Measurements from ENCODE around the gene ZNF189. TPM values are rescaled to one million over a fixed set of nuclear protein-coding genes. Genes with fewer than 3 reads are reported as not detected.

ZNF189 gene
- total RNA-seq, 1 experiment from 2014 or later: 17.4 TPM

DNA sequence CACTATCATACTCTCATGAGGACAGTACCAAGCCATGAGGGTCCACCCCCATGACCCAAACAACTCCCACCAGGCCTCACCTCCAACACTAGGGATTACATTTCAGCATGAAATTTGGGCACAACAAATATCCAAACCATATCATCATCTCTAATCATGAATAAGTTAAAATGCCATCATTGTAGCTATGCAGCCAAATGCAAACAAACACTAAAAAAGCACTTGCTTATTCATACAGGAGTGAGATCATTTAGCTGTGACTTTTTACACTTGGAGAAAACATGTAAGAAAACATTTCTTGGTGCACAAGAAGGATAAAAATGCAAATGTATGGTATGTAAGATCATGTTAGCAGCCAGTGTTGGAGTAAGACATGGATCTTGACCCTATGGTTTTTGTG, 38.0 kb upstream of the ZNF189 start:
- no peak for DNase-seq (ENCODE audit: unreplicated experiment)
- ChIA-PET POLR2A (interaction anchor here (0.8 kb wide), 1 partner anchor 17 kb away, joined by 3 read pairs; no protein-coding TSS in a partner anchor), CTCF (no interaction called here)
- Mint-ChIP-seq H3K27ac (ENCODE audit: low read depth, unreplicated experiment) (no peak overlapping the region), H3K4me1 (ENCODE audit: insufficient read depth, unreplicated experiment) (no peaks in the 10 kb centered on the region), H3K9me3 (ENCODE audit: unreplicated experiment) (no peaks in the 10 kb centered on the region), H3K4me3 (ENCODE audit: unreplicated experiment) (no peak overlapping the region), H3K27me3 (ENCODE audit: insufficient read depth, unreplicated experiment) (no peaks in the 10 kb centered on the region), H3K36me3 (ENCODE audit: insufficient read depth, unreplicated experiment) (no peaks in the 10 kb centered on the region)
- no peak for TF ChIP-seq CTCF (IDR thresholded peaks at IDR 0.05; ENCODE audit: unreplicated experiment)
- intact Hi-C loops (cut with micrococcal nuclease): no loop called here
- no TSS peak for BruUV-seq (replicated peaks)

DNA sequence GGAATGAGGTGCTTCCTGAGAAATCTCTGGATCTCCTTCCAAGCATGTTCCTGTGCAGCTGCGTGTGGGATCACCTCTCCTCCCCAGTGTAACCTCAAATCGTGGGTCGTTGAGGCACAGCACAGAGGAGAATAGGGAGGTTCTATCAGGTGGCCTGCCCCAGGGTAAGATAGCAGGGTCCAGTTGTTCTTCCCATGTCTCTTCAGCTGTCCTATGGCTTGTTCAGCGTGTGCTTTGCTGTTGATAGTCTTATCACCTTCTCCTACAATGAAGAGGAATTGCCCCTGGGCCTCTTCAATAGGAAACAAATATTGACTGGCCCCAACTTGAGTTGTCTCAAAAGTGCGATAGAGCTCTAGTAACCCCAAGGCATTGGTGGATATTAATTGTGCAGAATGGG, 36.2 kb upstream of the ZNF189 start:
- DNase-seq (ENCODE audit: unreplicated experiment): no peak
- Mint-ChIP-seq H3K27me3 (ENCODE audit: insufficient read depth, unreplicated experiment) (no peaks in the 10 kb centered on the region), H3K27ac (ENCODE audit: low read depth, unreplicated experiment) (no peak overlapping the region), H3K4me3 (ENCODE audit: unreplicated experiment) (no peak overlapping the region), H3K9me3 (ENCODE audit: unreplicated experiment) (no peaks in the 10 kb centered on the region), H3K36me3 (ENCODE audit: insufficient read depth, unreplicated experiment) (no peaks in the 10 kb centered on the region), H3K4me1 (ENCODE audit: insufficient read depth, unreplicated experiment) (peaks cover 7% of the 10 kb centered on the region)
- no TSS peak for BruUV-seq (replicated peaks)
- POLR2A ChIA-PET: interaction anchor here (0.7 to 0.8 kb wide), 2 partner anchors 8 to 36 kb away, joined by 3 to 4 read pairs; partner anchors contain the start of gene ZNF189
- TF ChIP-seq CTCF (IDR thresholded peaks at IDR 0.05; ENCODE audit: unreplicated experiment): no peak
- intact Hi-C loops (cut with micrococcal nuclease): no loop called here
- CTCF ChIA-PET: interaction anchor here (1.4 kb wide), 1 partner anchor 26 kb away, joined by 8 read pairs; no protein-coding TSS in a partner anchor

DNA sequence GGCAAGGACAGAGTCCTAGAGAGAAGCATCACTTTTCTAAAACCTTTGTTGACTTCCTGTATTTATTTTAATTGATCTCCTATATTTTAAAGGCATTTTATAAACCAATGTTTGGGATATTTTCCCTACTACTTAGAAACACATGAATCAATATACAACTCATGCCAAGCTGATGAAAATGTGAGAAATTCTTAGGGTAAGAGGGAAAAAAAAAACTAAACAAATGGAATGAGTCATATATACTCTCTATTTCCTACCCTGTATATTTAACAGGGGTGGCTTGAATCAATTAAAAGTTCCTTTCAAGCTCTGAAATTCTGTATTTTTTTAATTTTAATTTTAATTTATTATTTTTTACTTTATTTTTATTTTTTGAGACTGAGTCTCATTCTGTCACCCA, 33.5 kb upstream of the ZNF189 start:
- H3K27me3 Mint-ChIP-seq (ENCODE audit: insufficient read depth, unreplicated experiment): no peaks in the 10 kb centered on the region
- intact Hi-C loops (cut with micrococcal nuclease): no loop called here
- BruUV-seq (replicated peaks): TSS peak; percentile 76
- ChIA-PET CTCF (interaction anchor here (0.6 to 1.0 kb wide), 2 partner anchors 23 to 777 kb away, joined by 3 to 6 read pairs; no protein-coding TSS in a partner anchor), POLR2A (no interaction called here)
- no peak for TF ChIP-seq CTCF (IDR thresholded peaks at IDR 0.05; ENCODE audit: unreplicated experiment)
- H3K4me3 Mint-ChIP-seq (ENCODE audit: unreplicated experiment): no peak overlapping the region
- no peak overlapping the region for H3K27ac Mint-ChIP-seq (ENCODE audit: low read depth, unreplicated experiment)
- no peaks in the 10 kb centered on the region for H3K36me3 Mint-ChIP-seq (ENCODE audit: insufficient read depth, unreplicated experiment)
- no peaks in the 10 kb centered on the region for H3K9me3 Mint-ChIP-seq (ENCODE audit: unreplicated experiment)
- no peak for DNase-seq (ENCODE audit: unreplicated experiment)
- peaks cover 7% of the 10 kb centered on the region for H3K4me1 Mint-ChIP-seq (ENCODE audit: insufficient read depth, unreplicated experiment)

GRCh38 chr9:101366038-101366756, 32.5 kb upstream of the ZNF189 start:
- intact Hi-C loops (cut with micrococcal nuclease): no loop called here
- BruUV-seq (replicated peaks): no TSS peak
- DNase-seq (ENCODE audit: unreplicated experiment): no peak
- ChIA-PET CTCF (no interaction called here), POLR2A (no interaction called here)
- H3K27me3 Mint-ChIP-seq (ENCODE audit: insufficient read depth, unreplicated experiment): no peaks in the 10 kb centered on the region
- no peak overlapping the region for H3K4me3 Mint-ChIP-seq (ENCODE audit: unreplicated experiment)
- H3K36me3 Mint-ChIP-seq (ENCODE audit: insufficient read depth, unreplicated experiment): no peaks in the 10 kb centered on the region
- no peak for TF ChIP-seq CTCF (IDR thresholded peaks at IDR 0.05; ENCODE audit: unreplicated experiment)
- no peaks in the 10 kb centered on the region for H3K9me3 Mint-ChIP-seq (ENCODE audit: unreplicated experiment)
- no peak overlapping the region for H3K27ac Mint-ChIP-seq (ENCODE audit: low read depth, unreplicated experiment)
- peaks cover 7% of the 10 kb centered on the region for H3K4me1 Mint-ChIP-seq (ENCODE audit: insufficient read depth, unreplicated experiment)
